ENCODE data around the gene GAB2. TPM values are rescaled to one million over a fixed set of nuclear protein-coding genes. Genes with fewer than 3 reads are reported as not detected.

The GAB2 gene
- polyA plus RNA-seq, 3 donors, result 2.8 to 39.4 (median 4.4) TPM

DNA sequence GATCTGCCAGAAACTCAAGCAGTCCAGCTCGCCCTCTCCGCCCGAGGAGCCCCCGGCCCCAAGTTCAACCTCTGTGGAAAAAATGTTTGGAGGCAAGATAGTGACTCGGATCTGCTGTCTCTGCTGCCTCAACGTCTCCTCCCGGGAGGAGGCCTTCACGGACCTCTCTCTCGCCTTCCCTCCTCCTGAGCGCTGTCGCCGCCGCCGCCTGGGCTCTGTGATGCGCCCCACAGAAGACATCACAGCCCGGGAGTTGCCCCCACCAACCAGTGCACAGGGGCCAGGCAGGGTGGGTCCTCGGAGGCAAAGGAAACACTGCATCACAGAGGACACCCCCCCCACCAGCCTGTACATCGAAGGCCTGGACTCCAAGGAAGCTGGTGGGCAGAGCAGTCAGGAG, 208.1 kb downstream of the GAB2 start:
- no peak overlapping the region for H3K9ac ChIP-seq (ENCODE audit: insufficient read depth, low read length, poor library complexity, severe bottlenecking)
- H3K36me3 ChIP-seq (replicated peaks in 1 of 2; ENCODE audit: control insufficient read depth in 1 of 2, insufficient read depth in 2 of 2, low read length in 2 of 2), result peaks cover 14 to 63% of the 10 kb centered on the region in 2 donors
- H3K4me1 ChIP-seq (ENCODE audit: control insufficient read depth in 1 of 2, insufficient read depth in 2 of 2, low read length in 2 of 2), result no peaks in the 10 kb centered on the region
- peaks cover 0 to 5% (median 3%) of the 10 kb centered on the region in 3 donors for H3K27me3 Mint-ChIP-seq (ENCODE audit: low read depth in 3 of 3)
- peak overlapping the region in 3 of 7 donors; percentile 36 to 50 (median 41) for H3K27ac Mint-ChIP-seq
- peaks cover 0 to 3% (median 0%) of the 10 kb centered on the region in 7 donors for H3K9me3 Mint-ChIP-seq
- no peak overlapping the region for H3K4me3 Mint-ChIP-seq
- no peak overlapping the region for H3K4me3 ChIP-seq (replicated peaks in 1 of 3; ENCODE audit: low read depth in 2 of 3, low read length in 3 of 3)
- no peak for TF ChIP-seq CTCF (IDR thresholded peaks at IDR 0.05)
- peaks cover 55 to 64% of the 10 kb centered on the region in 2 donors for H3K36me3 Mint-ChIP-seq
- H3K79me2 ChIP-seq (ENCODE audit: insufficient read depth, low read length), result no peaks in the 10 kb centered on the region
- DNase-seq, result no peak
- H3K4me2 ChIP-seq (replicated peaks; ENCODE audit: extremely low read depth, low read length, poor library complexity, severe bottlenecking), result no peak overlapping the region
- H3K4me1 Mint-ChIP-seq, result no peaks in the 10 kb centered on the region
- WGBS (ENCODE audit: insufficient coverage), result 99% methylated on average over 14 of the region's 18 CpGs
- peaks cover 16% of the 10 kb centered on the region for H4K20me1 ChIP-seq (ENCODE audit: insufficient read depth, low read length)
- intact Hi-C loops (cut with micrococcal nuclease), result no loop called here
- H3K27ac ChIP-seq (ENCODE audit: low read depth in 1 of 2, low read length in 2 of 2), result no peak overlapping the region
- no peaks in the 10 kb centered on the region for H3K27me3 ChIP-seq (ENCODE audit: control insufficient read depth in 2 of 2, insufficient read depth in 2 of 2, low read length in 2 of 2)
- no peak overlapping the region for H2AFZ ChIP-seq (ENCODE audit: insufficient read depth, low read depth, low read length, poor library complexity, severe bottlenecking)
- H3K9me3 ChIP-seq (replicated peaks in 1 of 2; ENCODE audit: control insufficient read depth in 1 of 2, insufficient read depth in 1 of 2, low read length in 2 of 2), result no peaks in the 10 kb centered on the region

GRCh38 chr11:78208257-78209165, 209.1 kb downstream of the GAB2 start:
- Histone ChIP-seq H3K4me1 (ENCODE audit: control insufficient read depth in 1 of 2, insufficient read depth in 2 of 2, low read length in 2 of 2) (peaks cover 0 to under 1% of the 10 kb centered on the region in 2 donors), H3K4me3 (replicated peaks in 1 of 3; ENCODE audit: low read depth in 2 of 3, low read length in 3 of 3) (no peak overlapping the region), H2AFZ (ENCODE audit: insufficient read depth, low read depth, low read length, poor library complexity, severe bottlenecking) (no peak overlapping the region), H3K36me3 (replicated peaks in 1 of 2; ENCODE audit: control insufficient read depth in 1 of 2, insufficient read depth in 2 of 2, low read length in 2 of 2) (peaks cover 10 to 57% of the 10 kb centered on the region in 2 donors), H3K79me2 (ENCODE audit: insufficient read depth, low read length) (no peaks in the 10 kb centered on the region), H3K9me3 (replicated peaks in 1 of 2; ENCODE audit: control insufficient read depth in 1 of 2, insufficient read depth in 1 of 2, low read length in 2 of 2) (no peaks in the 10 kb centered on the region), H4K20me1 (ENCODE audit: insufficient read depth, low read length) (peaks cover 11% of the 10 kb centered on the region), H3K4me2 (replicated peaks; ENCODE audit: extremely low read depth, low read length, poor library complexity, severe bottlenecking) (no peak overlapping the region), H3K9ac (ENCODE audit: insufficient read depth, low read length, poor library complexity, severe bottlenecking) (no peak overlapping the region), H3K27me3 (ENCODE audit: control insufficient read depth in 2 of 2, insufficient read depth in 2 of 2, low read length in 2 of 2) (no peaks in the 10 kb centered on the region), H3K27ac (ENCODE audit: low read depth in 1 of 2, low read length in 2 of 2) (no peak overlapping the region)
- DNase-seq, result no peak
- H3K4me1 Mint-ChIP-seq, result no peaks in the 10 kb centered on the region
- H3K36me3 Mint-ChIP-seq, result peaks cover 53 to 59% of the 10 kb centered on the region in 2 donors
- peaks cover 0 to 3% (median 3%) of the 10 kb centered on the region in 3 donors for H3K27me3 Mint-ChIP-seq (ENCODE audit: low read depth in 3 of 3)
- WGBS (ENCODE audit: insufficient coverage), result 91% methylated on average over 16 of the region's 16 CpGs
- intact Hi-C loops (cut with micrococcal nuclease), result no loop called here
- no peak overlapping the region for H3K4me3 Mint-ChIP-seq
- no peak for TF ChIP-seq CTCF (IDR thresholded peaks at IDR 0.05)
- no peak overlapping the region for H3K27ac Mint-ChIP-seq
- H3K9me3 Mint-ChIP-seq, result peaks cover 0 to 3% (median 0%) of the 10 kb centered on the region in 7 donors

All from CD14-positive monocyte (primary cell).